ENCODE data around the gene MAB21L2. TPM values are rescaled to one million over a fixed set of nuclear protein-coding genes. Genes with fewer than 3 reads are reported as not detected.
"Not testable (repeated sequence)": the region's sequence is repeated elsewhere in the genome, so short reads cannot be mapped to it uniquely, and the experiment has no call there.

The MAB21L2 gene
- 24.5 TPM for polyA plus RNA-seq
- long read RNA-seq, donor 1, transcript MAB21L2-201 (1 exons, 2,772 nt): major isoform, 51 of 51 reads
- long read RNA-seq, donor 1, partial matches to known transcripts: 0 of 51 reads
- long read RNA-seq, donor 1, other reads (novel, unspliced or antisense): 0 of 51 reads
- long read RNA-seq, donor 2, transcript MAB21L2-201 (1 exons, 2,772 nt): major isoform, 76 of 83 reads
- long read RNA-seq, donor 2, partial matches to known transcripts: 7 of 83 reads
- long read RNA-seq, donor 2, other reads (novel, unspliced or antisense): 0 of 83 reads
- long read RNA-seq, donor 3, transcript MAB21L2-201 (1 exons, 2,772 nt): major isoform, 56 of 56 reads
- long read RNA-seq, donor 3, partial matches to known transcripts: 0 of 56 reads
- long read RNA-seq, donor 3, other reads (novel, unspliced or antisense): 0 of 56 reads
- long read RNA-seq, donor 4, partial matches to known transcripts: 0 of 4 reads
- long read RNA-seq, donor 4, other reads (novel, unspliced or antisense): 0 of 4 reads
- long read RNA-seq, donor 5, transcript MAB21L2-201 (1 exons, 2,772 nt): major isoform, 48 of 48 reads
- long read RNA-seq, donor 5, partial matches to known transcripts: 0 of 48 reads
- long read RNA-seq, donor 5, other reads (novel, unspliced or antisense): 0 of 48 reads
- long read RNA-seq, donor 6, transcript MAB21L2-201 (1 exons, 2,772 nt): major isoform, 71 of 71 reads
- long read RNA-seq, donor 6, partial matches to known transcripts: 0 of 71 reads
- long read RNA-seq, donor 6, other reads (novel, unspliced or antisense): 0 of 71 reads
- long read RNA-seq, donor 7, transcript MAB21L2-201 (1 exons, 2,772 nt): major isoform, 105 of 105 reads
- long read RNA-seq, donor 7, partial matches to known transcripts: 0 of 105 reads
- long read RNA-seq, donor 7, other reads (novel, unspliced or antisense): 0 of 105 reads
- long read RNA-seq, donor 8, transcript MAB21L2-201 (1 exons, 2,772 nt): major isoform, 76 of 76 reads
- long read RNA-seq, donor 8, partial matches to known transcripts: 0 of 76 reads
- long read RNA-seq, donor 8, other reads (novel, unspliced or antisense): 0 of 76 reads
- long read RNA-seq, donor 9, transcript MAB21L2-201 (1 exons, 2,772 nt): major isoform, 106 of 106 reads
- long read RNA-seq, donor 9, partial matches to known transcripts: 0 of 106 reads
- long read RNA-seq, donor 9, other reads (novel, unspliced or antisense): 0 of 106 reads
- long read RNA-seq, donor 10, transcript MAB21L2-201 (1 exons, 2,772 nt): major isoform, 58 of 58 reads
- long read RNA-seq, donor 10, partial matches to known transcripts: 0 of 58 reads
- long read RNA-seq, donor 10, other reads (novel, unspliced or antisense): 0 of 58 reads
- long read RNA-seq, donor 11, transcript MAB21L2-201 (1 exons, 2,772 nt): major isoform, 76 of 76 reads
- long read RNA-seq, donor 11, partial matches to known transcripts: 0 of 76 reads
- long read RNA-seq, donor 11, other reads (novel, unspliced or antisense): 0 of 76 reads

DNA sequence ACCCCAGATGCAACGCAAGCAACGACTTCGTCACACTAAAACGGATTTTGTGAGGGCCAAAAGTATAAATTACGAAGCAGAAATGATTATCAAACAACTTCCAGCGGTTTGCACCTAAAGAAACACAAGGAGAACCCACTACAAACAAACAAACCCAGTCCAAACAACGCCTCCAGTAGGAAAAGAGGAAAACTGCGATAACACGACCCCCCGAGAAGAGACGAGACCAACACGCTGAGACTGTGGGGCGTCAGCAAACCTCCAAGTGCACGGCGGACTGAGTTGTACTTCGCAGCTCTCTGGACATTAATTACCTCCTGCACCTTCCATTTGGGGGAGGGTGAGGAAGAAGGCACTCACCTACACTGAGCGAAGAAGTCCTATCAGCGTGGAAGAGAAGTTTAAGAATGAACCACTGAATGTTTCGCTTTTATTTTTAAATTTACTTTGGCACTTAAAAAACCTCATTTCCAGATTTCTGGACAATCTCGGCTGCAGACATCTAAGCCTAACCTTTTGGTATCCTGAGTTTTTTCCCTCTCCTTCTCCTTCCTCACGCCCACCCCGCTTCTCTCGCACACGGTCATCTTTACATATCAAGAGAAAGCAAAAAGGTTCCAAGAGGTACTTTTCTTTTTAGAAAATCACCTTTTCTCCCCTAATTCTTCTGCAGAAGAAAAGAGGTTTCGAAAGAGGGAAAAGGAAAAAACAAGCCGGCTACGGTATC is at the start of gene MAB21L2:
MAB21L2 (plus strand) TSS at position 6 of the 727 bp plus-strand sequence. CDS start 879 bp downstream, outside the sequence.
- H3K4me3 ChIP-seq (ENCODE audit: low read length): peak within 1 kb of the TSS; percentile 61

DNA sequence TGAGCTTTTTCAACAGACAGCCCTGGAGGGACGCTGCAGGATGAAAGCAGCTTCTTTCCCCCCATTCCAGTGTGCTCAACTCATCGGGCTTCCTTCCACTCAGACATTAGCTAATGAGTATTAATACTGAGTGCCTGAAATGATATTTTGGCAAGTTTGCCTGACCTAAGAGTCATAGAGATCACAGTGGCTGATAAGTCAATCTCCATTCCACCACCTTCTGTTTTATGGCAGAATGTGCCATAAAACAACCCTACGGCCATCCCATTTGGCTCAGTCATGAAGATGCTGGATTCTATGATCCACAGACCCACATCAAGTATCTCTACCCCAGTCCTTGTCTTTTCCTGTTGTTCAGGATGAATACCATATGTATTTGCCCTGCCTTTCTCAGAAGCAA is 48.3 kb upstream of the MAB21L2 start:
- Histone ChIP-seq H3K27me3 (ENCODE audit: control insufficient read depth, insufficient read depth, low read length) (no peaks in the 10 kb centered on the region), H3K4me1 (ENCODE audit: control insufficient read depth, insufficient read depth, low read length) (no peaks in the 10 kb centered on the region), H3K4me3 (ENCODE audit: low read length) (no peak overlapping the region), H3K27ac (ENCODE audit: low read length) (no peak overlapping the region), H3K36me3 (ENCODE audit: control insufficient read depth, insufficient read depth, low read length) (no peaks in the 10 kb centered on the region), H3K9me3 (ENCODE audit: control insufficient read depth, low read depth, low read length) (peaks cover 2% of the 10 kb centered on the region)
- WGBS (ENCODE audit: insufficient coverage, low lambda C conversion rate): no CpG with 5 or more reads among the region's 3 CpGs
- DNase-seq: no peak

More for the DNA sequence above, at the start of gene MAB21L2:
- WGBS (ENCODE audit: insufficient coverage, low lambda C conversion rate): 64% methylated on average over 11 of the region's 27 CpGs
- Histone ChIP-seq H3K4me1 (ENCODE audit: control insufficient read depth, insufficient read depth, low read length) (no peaks in the 10 kb centered on the region), H3K9me3 (ENCODE audit: control insufficient read depth, low read depth, low read length) (peaks cover 21% of the 10 kb centered on the region), H3K36me3 (ENCODE audit: control insufficient read depth, insufficient read depth, low read length) (peaks cover 18% of the 10 kb centered on the region), H3K27me3 (ENCODE audit: control insufficient read depth, insufficient read depth, low read length) (peaks cover 10% of the 10 kb centered on the region), H3K27ac (ENCODE audit: low read length) (peak within 1 kb of the TSS; percentile 79)
- DNase-seq: no peak

DNA sequence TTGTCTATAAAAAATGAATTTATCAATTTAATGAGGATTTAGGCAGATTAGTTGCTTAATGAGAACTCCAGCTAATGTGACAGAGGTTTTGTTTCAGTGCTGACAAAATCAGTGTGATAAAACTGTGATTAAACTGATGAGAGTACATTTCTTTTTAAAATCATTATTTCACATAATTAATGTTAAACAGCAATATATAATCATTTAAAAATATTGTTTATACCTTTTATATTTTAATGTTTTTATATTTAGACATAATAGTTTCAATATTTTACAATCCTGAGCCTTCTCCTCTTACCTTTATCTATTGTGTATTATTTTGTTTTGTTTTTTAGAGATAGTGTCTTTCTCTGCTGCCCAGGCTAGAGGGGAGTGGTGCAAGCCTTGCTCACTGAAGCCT is 47.1 kb upstream of the MAB21L2 start:
- Histone ChIP-seq H3K27ac (ENCODE audit: low read length) (no peak overlapping the region), H3K4me1 (ENCODE audit: control insufficient read depth, insufficient read depth, low read length) (no peaks in the 10 kb centered on the region), H3K27me3 (ENCODE audit: control insufficient read depth, insufficient read depth, low read length) (no peaks in the 10 kb centered on the region), H3K9me3 (ENCODE audit: control insufficient read depth, low read depth, low read length) (peaks cover 2% of the 10 kb centered on the region), H3K4me3 (ENCODE audit: low read length) (no peak overlapping the region), H3K36me3 (ENCODE audit: control insufficient read depth, insufficient read depth, low read length) (no peaks in the 10 kb centered on the region)
- no peak for DNase-seq

DNA sequence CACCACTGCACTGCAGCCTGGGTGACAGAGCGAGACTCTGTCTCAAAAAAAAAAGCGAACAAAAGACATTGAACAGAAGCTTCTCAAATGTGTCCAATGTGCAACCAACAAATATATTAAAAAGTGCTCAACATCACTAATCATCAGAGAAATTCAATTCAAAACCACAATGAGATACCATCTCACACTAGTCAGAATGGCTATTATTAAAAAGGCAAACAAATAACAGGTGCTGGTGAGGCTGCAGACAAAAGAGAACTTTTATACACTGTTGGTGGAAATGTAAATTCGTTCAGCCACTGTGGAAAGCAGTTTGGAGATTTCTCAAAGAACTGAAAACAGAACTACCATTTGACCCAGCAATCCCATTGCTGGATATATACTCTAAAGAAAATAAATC is 44.0 kb upstream of the MAB21L2 start:
- not testable (repeated sequence) for DNase-seq; H3K9me3 ChIP-seq (ENCODE audit: control insufficient read depth, low read depth, low read length); H3K4me1 ChIP-seq (ENCODE audit: control insufficient read depth, insufficient read depth, low read length); H3K4me3 ChIP-seq (ENCODE audit: low read length); H3K36me3 ChIP-seq (ENCODE audit: control insufficient read depth, insufficient read depth, low read length); H3K27me3 ChIP-seq (ENCODE audit: control insufficient read depth, insufficient read depth, low read length); H3K27ac ChIP-seq (ENCODE audit: low read length)
- WGBS (ENCODE audit: insufficient coverage, low lambda C conversion rate): 100% methylated on average over 1 of the region's 3 CpGs

DNA sequence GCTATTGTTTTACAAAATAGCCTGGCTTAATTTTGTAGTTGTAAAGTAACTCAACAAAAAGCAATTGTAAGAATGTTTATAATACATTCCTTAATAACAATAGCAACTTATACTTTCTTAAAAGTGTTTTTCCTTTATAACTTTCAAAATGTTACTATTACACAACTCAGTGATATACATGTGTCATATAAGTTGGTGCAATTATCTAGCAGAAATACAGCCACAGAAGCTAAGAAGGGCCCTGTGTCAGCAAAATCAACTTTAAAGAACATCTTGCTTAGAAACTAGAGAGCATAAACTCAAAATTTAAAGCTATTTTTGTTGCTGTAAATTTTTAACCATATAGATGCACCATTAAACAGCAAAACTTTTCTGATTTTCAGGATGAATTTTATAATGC is 41.4 kb upstream of the MAB21L2 start:
- no peaks in the 10 kb centered on the region for H3K27me3 ChIP-seq (ENCODE audit: control insufficient read depth, insufficient read depth, low read length)
- peaks cover 2% of the 10 kb centered on the region for H3K9me3 ChIP-seq (ENCODE audit: control insufficient read depth, low read depth, low read length)
- no peak overlapping the region for H3K4me3 ChIP-seq (ENCODE audit: low read length)
- no peaks in the 10 kb centered on the region for H3K36me3 ChIP-seq (ENCODE audit: control insufficient read depth, insufficient read depth, low read length)
- no peaks in the 10 kb centered on the region for H3K4me1 ChIP-seq (ENCODE audit: control insufficient read depth, insufficient read depth, low read length)
- peak overlapping the region; percentile 22 for H3K27ac ChIP-seq (ENCODE audit: low read length)
- DNase-seq: peak in 1 of 2 donors; percentile 40

DNA sequence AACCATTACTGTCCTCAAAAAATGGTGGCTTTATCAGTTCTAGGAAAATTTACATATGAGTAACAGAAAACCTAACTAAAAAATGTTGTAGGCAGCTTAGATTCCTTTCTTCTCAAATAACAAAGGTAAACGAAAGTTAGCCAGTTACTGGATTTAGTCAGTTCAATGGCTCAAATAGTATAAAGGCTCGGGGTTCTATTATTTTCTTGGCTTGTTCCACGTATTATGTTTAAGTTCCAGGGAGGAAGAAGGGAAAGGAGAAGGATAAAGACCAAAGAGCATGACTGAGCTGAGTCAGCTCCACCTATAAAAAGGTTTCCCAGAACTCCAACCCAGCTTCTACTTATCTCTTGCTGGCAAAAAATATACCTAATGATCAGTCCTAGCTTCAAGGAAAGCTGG is 41.0 kb upstream of the MAB21L2 start:
- Histone ChIP-seq H3K27ac (ENCODE audit: low read length) (peak overlapping the region; percentile 22), H3K36me3 (ENCODE audit: control insufficient read depth, insufficient read depth, low read length) (no peaks in the 10 kb centered on the region), H3K4me1 (ENCODE audit: control insufficient read depth, insufficient read depth, low read length) (no peaks in the 10 kb centered on the region), H3K9me3 (ENCODE audit: control insufficient read depth, low read depth, low read length) (peaks cover 2% of the 10 kb centered on the region), H3K4me3 (ENCODE audit: low read length) (no peak overlapping the region), H3K27me3 (ENCODE audit: control insufficient read depth, insufficient read depth, low read length) (no peaks in the 10 kb centered on the region)
- 40% methylated on average over 1 of the region's 3 CpGs for WGBS (ENCODE audit: insufficient coverage, low lambda C conversion rate)
- peak; percentile 7 to 61 for DNase-seq

DNA sequence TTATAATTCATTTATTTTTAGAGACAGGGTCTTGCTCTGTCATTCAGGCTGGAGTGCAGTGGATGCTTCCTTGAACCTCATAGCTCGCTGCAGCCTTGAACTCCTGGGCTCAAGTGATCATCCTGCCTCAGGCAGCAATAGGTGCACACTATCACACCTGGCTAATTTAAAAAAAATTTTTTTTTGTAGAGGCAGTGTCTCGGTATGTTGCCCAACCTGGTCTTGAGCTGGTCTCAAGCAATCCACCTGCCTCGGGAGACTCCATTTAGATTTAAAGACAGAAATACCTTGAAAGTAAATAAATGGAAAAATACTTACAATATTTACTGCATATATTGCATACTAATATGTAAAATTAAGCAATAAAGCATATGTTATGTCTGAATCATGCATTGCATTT is 40.3 kb upstream of the MAB21L2 start:
- no peak for DNase-seq
- 88% methylated on average over 2 of the region's 3 CpGs for WGBS (ENCODE audit: insufficient coverage, low lambda C conversion rate)
- Histone ChIP-seq H3K27ac (ENCODE audit: low read length) (no peak overlapping the region), H3K9me3 (ENCODE audit: control insufficient read depth, low read depth, low read length) (peaks cover 2% of the 10 kb centered on the region), H3K27me3 (ENCODE audit: control insufficient read depth, insufficient read depth, low read length) (no peaks in the 10 kb centered on the region), H3K36me3 (ENCODE audit: control insufficient read depth, insufficient read depth, low read length) (no peaks in the 10 kb centered on the region), H3K4me3 (ENCODE audit: low read length) (no peak overlapping the region), H3K4me1 (ENCODE audit: control insufficient read depth, insufficient read depth, low read length) (no peaks in the 10 kb centered on the region)

DNA sequence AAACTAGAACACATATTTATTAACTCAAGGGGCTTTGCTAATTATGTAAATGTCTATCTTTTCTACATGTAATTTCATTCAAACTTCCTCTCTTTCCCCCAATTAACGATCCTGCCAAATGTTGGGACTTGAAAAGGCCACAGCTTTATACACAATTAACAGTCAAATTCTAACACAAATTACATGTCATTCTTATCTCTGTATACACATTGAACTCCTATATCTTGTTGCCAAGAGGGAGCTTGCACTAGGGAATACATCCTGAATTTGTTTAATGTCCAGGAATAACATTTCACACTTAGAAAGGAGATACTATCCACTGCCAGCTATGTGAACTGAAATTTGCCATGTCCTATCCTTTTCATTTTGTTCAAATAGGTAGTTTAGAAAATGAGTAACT is 38.9 kb upstream of the MAB21L2 start:
- DNase-seq: no peak
- H3K27ac ChIP-seq (ENCODE audit: low read length): no peak overlapping the region
- no peaks in the 10 kb centered on the region for H3K27me3 ChIP-seq (ENCODE audit: control insufficient read depth, insufficient read depth, low read length)
- H3K4me1 ChIP-seq (ENCODE audit: control insufficient read depth, insufficient read depth, low read length): no peaks in the 10 kb centered on the region
- no peaks in the 10 kb centered on the region for H3K9me3 ChIP-seq (ENCODE audit: control insufficient read depth, low read depth, low read length)
- H3K36me3 ChIP-seq (ENCODE audit: control insufficient read depth, insufficient read depth, low read length): no peaks in the 10 kb centered on the region
- 50% methylated on average over 1 of the region's 1 CpG for WGBS (ENCODE audit: insufficient coverage, low lambda C conversion rate)
- no peak overlapping the region for H3K4me3 ChIP-seq (ENCODE audit: low read length)

DNA sequence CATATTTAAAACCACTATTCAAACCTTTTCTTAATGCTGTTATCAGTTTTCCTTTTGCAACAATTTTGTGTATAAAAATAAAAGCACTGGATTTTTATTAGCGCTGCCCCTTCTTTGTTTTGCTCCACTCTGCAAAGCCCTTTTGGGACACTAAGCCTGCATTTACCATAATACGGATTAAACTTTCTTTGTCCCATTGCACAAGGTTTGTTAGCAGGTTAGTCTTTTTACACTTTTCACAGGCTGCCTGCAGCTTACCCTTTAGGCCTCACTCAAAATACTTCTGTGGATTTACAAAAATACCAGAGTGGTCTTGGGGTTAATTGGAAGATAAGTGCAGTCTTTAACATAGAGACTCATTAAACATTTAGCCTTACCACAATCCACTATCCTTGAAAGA is 35.7 kb upstream of the MAB21L2 start:
- no peak overlapping the region for H3K4me3 ChIP-seq (ENCODE audit: low read length)
- no peaks in the 10 kb centered on the region for H3K27me3 ChIP-seq (ENCODE audit: control insufficient read depth, insufficient read depth, low read length)
- H3K27ac ChIP-seq (ENCODE audit: low read length): no peak overlapping the region
- no peaks in the 10 kb centered on the region for H3K4me1 ChIP-seq (ENCODE audit: control insufficient read depth, insufficient read depth, low read length)
- H3K36me3 ChIP-seq (ENCODE audit: control insufficient read depth, insufficient read depth, low read length): no peaks in the 10 kb centered on the region
- H3K9me3 ChIP-seq (ENCODE audit: control insufficient read depth, low read depth, low read length): no peaks in the 10 kb centered on the region
- 100% methylated on average over 2 of the region's 2 CpGs for WGBS (ENCODE audit: insufficient coverage, low lambda C conversion rate)
- no peak for DNase-seq
